Measurements from ENCODE around the gene HSPB7. TPM values are rescaled to one million over a fixed set of nuclear protein-coding genes. Genes with fewer than 3 reads are reported as not detected.

HSPB7 gene
- total RNA-seq, 1 experiment from 2014 or later: not detected

DNA sequence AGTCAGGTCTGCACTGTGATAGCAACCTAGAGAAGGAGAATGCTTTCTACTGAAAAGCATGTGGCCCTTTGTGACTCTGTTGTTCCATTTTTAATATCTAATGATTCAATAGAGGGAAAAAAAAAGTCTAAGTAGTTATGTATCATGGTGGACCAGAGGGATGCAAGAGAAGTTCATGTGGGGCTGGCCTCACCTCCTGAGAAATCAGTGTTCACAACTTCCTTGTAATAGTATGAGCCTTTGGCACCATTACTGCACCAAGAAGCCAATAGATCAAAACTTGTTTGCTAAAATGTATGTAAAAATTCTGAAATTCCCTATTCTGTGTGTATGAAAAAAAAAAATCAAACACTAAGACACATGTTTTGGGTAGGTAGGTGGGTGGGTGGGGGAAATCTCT is 46.9 kb downstream of the HSPB7 start:
- H3K4me1 Mint-ChIP-seq: peaks cover 4% of the 10 kb centered on the region in 2 experiments
- Histone ChIP-seq H2BK120ac (ENCODE audit: low read depth, low read length, poor library complexity, severe bottlenecking) (no peak overlapping the region), H2BK20ac (ENCODE audit: low read depth, low read length, poor library complexity, severe bottlenecking) (no peak overlapping the region), H3K27ac (ENCODE audit: insufficient read length, low read depth, low read length) (no peak overlapping the region), H3K9me3 (ENCODE audit: control insufficient read depth, low read depth, low read length) (no peaks in the 10 kb centered on the region), H3K4me2 (ENCODE audit: insufficient read depth, insufficient read length, low read length) (no peak overlapping the region), H4K8ac (replicated peaks; ENCODE audit: insufficient read length, low read depth, low read length) (no peak overlapping the region), H4K20me1 (ENCODE audit: control insufficient read depth, insufficient read depth, insufficient read length) (no peaks in the 10 kb centered on the region), H3K18ac (ENCODE audit: insufficient read length, low read depth, low read length) (no peak overlapping the region), H2BK15ac (ENCODE audit: low read depth, low read length) (no peak overlapping the region), H3K4ac (ENCODE audit: low read depth, low read length) (no peak overlapping the region), H3K23me2 (ENCODE audit: insufficient read length, low read depth, low read length, poor library complexity, severe bottlenecking) (no peaks in the 10 kb centered on the region), H3K9ac (ENCODE audit: extremely low read depth, insufficient read length, low read length) (no peak overlapping the region), H3K4me1 (ENCODE audit: insufficient read depth, low read length) (no peaks in the 10 kb centered on the region), H3K79me2 (ENCODE audit: insufficient read depth, low read length) (no peaks in the 10 kb centered on the region), H4K91ac (ENCODE audit: insufficient read length, low read depth, low read length) (no peak overlapping the region), H3K27me3 (ENCODE audit: insufficient read depth, low read length) (no peaks in the 10 kb centered on the region), H3K79me1 (ENCODE audit: insufficient read depth, low read depth, low read length, poor library complexity, severe bottlenecking) (no peaks in the 10 kb centered on the region), H2BK5ac (ENCODE audit: insufficient read length, low read length) (no peak overlapping the region), H3K56ac (ENCODE audit: insufficient read length, low read depth, low read length) (no peak overlapping the region), H2BK12ac (ENCODE audit: insufficient read length, low read depth, low read length) (no peak overlapping the region), H3K23ac (ENCODE audit: insufficient read length, low read depth, low read length) (no peak overlapping the region), H3K14ac (ENCODE audit: insufficient read depth, low read length) (no peak overlapping the region), H3T11ph (ENCODE audit: low read length) (no peak overlapping the region), H2AK5ac (ENCODE audit: insufficient read length, low read length) (no peak overlapping the region), H4K5ac (ENCODE audit: insufficient read length, low read depth, low read length) (no peak overlapping the region), H2AFZ (ENCODE audit: low read length) (no peak overlapping the region)
- peaks cover 24 to 44% (median 34%) of the 10 kb centered on the region in 3 experiments for H3K36me3 Mint-ChIP-seq (ENCODE audit: insufficient read depth in 1 of 3, low read depth in 3 of 3)
- TF ChIP-seq, protein P1, sequence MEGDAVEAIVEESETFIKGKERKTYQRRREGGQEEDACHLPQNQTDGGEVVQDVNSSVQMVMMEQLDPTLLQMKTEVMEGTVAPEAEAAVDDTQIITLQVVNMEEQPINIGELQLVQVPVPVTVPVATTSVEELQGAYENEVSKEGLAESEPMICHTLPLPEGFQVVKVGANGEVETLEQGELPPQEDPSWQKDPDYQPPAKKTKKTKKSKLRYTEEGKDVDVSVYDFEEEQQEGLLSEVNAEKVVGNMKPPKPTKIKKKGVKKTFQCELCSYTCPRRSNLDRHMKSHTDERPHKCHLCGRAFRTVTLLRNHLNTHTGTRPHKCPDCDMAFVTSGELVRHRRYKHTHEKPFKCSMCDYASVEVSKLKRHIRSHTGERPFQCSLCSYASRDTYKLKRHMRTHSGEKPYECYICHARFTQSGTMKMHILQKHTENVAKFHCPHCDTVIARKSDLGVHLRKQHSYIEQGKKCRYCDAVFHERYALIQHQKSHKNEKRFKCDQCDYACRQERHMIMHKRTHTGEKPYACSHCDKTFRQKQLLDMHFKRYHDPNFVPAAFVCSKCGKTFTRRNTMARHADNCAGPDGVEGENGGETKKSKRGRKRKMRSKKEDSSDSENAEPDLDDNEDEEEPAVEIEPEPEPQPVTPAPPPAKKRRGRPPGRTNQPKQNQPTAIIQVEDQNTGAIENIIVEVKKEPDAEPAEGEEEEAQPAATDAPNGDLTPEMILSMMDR (conservative IDR thresholded peaks at IDR 0.05): no peak
- DNase-seq: no peak
- H3K9me3 Mint-ChIP-seq: peaks cover 4 to 11% of the 10 kb centered on the region in 2 experiments; a peak in 4 of 5 replicates
- H3K27ac Mint-ChIP-seq: no peak overlapping the region
- H3K4me3 Mint-ChIP-seq: no peak overlapping the region
- H3K27me3 Mint-ChIP-seq (ENCODE audit: low read depth): no peaks in the 10 kb centered on the region
